CD4-positive, alpha-beta T cell (primary cell): ENCODE measurements around the gene UBA3. TPM values are rescaled to one million over a fixed set of nuclear protein-coding genes. Genes with fewer than 3 reads are reported as not detected.

ENCODE experiments used
- ATAC-seq: fragments of 200-7000 bp; cut with Tn5 transposase; one replicate; pipeline ENCODE4 v1.10.0; 2022; ENCODE audit warnings: mild to moderate bottlenecking; ENCODE audit not compliant: poor library complexity
- CTCF ChIA-PET: fragments of 350-600 bp; sonication (Branson Sonifier 250); formaldehyde crosslinking; loops from one replicate; lab custom pipeline; 2021; ENCODE audit warnings: antibody characterized with exemption, inconsistent platforms; lab: Charles Lee
- POLR2A ChIA-PET: fragments of 350-600 bp; sonication (Branson Sonifier 250); formaldehyde crosslinking; loops from one replicate; lab custom pipeline; 2021; ENCODE audit warnings: antibody characterized with exemption, inconsistent platforms; lab: Charles Lee
- DNase-seq, 14 experiments: peaks; one replicate each; pipeline ENCODE4 v3.0.0-alpha.2; 2013 to 2020; ENCODE audit warnings: mixed read lengths in 2 of 14
- H3K27ac ChIP-seq, 2 donors: one replicate each; pipeline versions ENCODE4 v1.5.1 to v1.7.0; 2013; ENCODE audit warnings: low read length in 2 of 2, low read depth in 1 of 2, mild to moderate bottlenecking in 1 of 2
- H3K27me3 ChIP-seq, 2 experiments: 1 replicate in 1 of 2; 2 replicates in 1 of 2; pipeline versions ENCODE4 v1.6.1 to v1.7.0; 2013; ENCODE audit warnings: low read length in 2 of 2, control low read depth in 1 of 2, mild to moderate bottlenecking in 1 of 2, moderate library complexity in 1 of 2; ENCODE audit not compliant: insufficient read depth in 2 of 2, control insufficient read depth in 1 of 2
- H3K36me3 ChIP-seq: one replicate; pipeline ENCODE4 v1.6.1; 2013; ENCODE audit warnings: low read length, control low read depth; ENCODE audit not compliant: insufficient read depth
- H3K4me1 ChIP-seq: one replicate; pipeline ENCODE4 v1.6.1; 2013; ENCODE audit warnings: low read length, control low read depth; ENCODE audit not compliant: insufficient read depth
- H3K4me3 ChIP-seq: one replicate; pipeline ENCODE4 v1.5.1; 2013; ENCODE audit warnings: mild to moderate bottlenecking, low read length, moderate library complexity
- H3K9me3 ChIP-seq, 2 experiments: 1 replicate in 1 of 2; 2 replicates in 1 of 2; pipeline versions ENCODE4 v1.6.1 to v1.7.0; 2013; ENCODE audit warnings: low read length in 2 of 2, mild to moderate bottlenecking in 2 of 2, control low read depth in 1 of 2, moderate library complexity in 1 of 2; ENCODE audit not compliant: control insufficient read depth in 1 of 2, insufficient read depth in 1 of 2
- H3K27ac Mint-ChIP-seq: one replicate; pipeline ENCODE4 v1.8.0; 2020; ENCODE audit warnings: mixed read lengths
- H3K27me3 Mint-ChIP-seq: one replicate; pipeline ENCODE4 v1.8.0; 2021; ENCODE audit warnings: mixed read lengths
- H3K36me3 Mint-ChIP-seq: one replicate; pipeline ENCODE4 v1.8.0; 2021; ENCODE audit warnings: low read depth, mixed read lengths
- H3K4me1 Mint-ChIP-seq: one replicate; pipeline ENCODE4 v1.8.0; 2021; ENCODE audit warnings: low read depth, mixed read lengths
- H3K4me3 Mint-ChIP-seq: one replicate; pipeline ENCODE4 v1.8.0; 2020; ENCODE audit warnings: mild to moderate bottlenecking, mixed read lengths
- H3K9me3 Mint-ChIP-seq: one replicate; pipeline ENCODE4 v1.8.0; 2020; ENCODE audit warnings: mixed read lengths
- CTCF ChIP-seq: fragments of 200-600 bp; IDR thresholded peaks from one replicate; pipeline ENCODE4 v1.8.0; 2022; ENCODE audit warnings: antibody characterized with exemption, mild to moderate bottlenecking
- intact Hi-C, 2 experiments: fragments of 100-400 bp; cut with DNase I in 1 of 2; cut with micrococcal nuclease in 1 of 2; formaldehyde crosslinking; loops; one replicate each; pipeline versions ENCODE4 v1.15.1 to v1.9.0; 2023 to 2025; cut with DNase I, micrococcal nuclease
- total RNA-seq, 174 experiments: library from RNA in 2 of 174; stranded (reverse) in 2 of 174; gene quantifications; one replicate each; pipeline ENCODE4 v1.2.3 and lab custom pipeline; 2021 to 2026

UBA3 gene
- total RNA-seq, 2 experiments from 2014 or later: 33.4 to 43.9 TPM

GRCh38 chr3:69116897-69117296 is 36.7 kb upstream of the UBA3 start:
- TF ChIP-seq CTCF: no peak
- H3K9me3 ChIP-seq: no peaks in the 10 kb centered on the region
- intact Hi-C loops: no loop called here
- DNase-seq (no peak), ATAC-seq (no peak)
- H3K27me3 Mint-ChIP-seq: no peaks in the 10 kb centered on the region
- no peak overlapping the region for H3K27ac Mint-ChIP-seq
- H3K4me1 ChIP-seq: no peaks in the 10 kb centered on the region
- H3K27ac ChIP-seq: no peak overlapping the region
- H3K27me3 ChIP-seq: no peaks in the 10 kb centered on the region
- no peaks in the 10 kb centered on the region for H3K9me3 Mint-ChIP-seq
- CTCF ChIA-PET: interaction anchor here (0.6 kb wide), 1 partner anchor 134 kb away, joined by 3 read pairs; no protein-coding TSS in a partner anchor
- no peak overlapping the region for H3K4me3 ChIP-seq
- H3K4me1 Mint-ChIP-seq: peaks cover 7% of the 10 kb centered on the region
- POLR2A ChIA-PET: no interaction called here
- H3K36me3 ChIP-seq: no peaks in the 10 kb centered on the region
- H3K36me3 Mint-ChIP-seq: no peaks in the 10 kb centered on the region
- no peak overlapping the region for H3K4me3 Mint-ChIP-seq

GRCh38 chr3:69116162-69116561 is 36.0 kb upstream of the UBA3 start:
- H3K27ac ChIP-seq: no peak overlapping the region
- H3K36me3 ChIP-seq: no peaks in the 10 kb centered on the region
- no peak overlapping the region for H3K4me3 ChIP-seq
- Mint-ChIP-seq H3K27ac (no peak overlapping the region), H3K4me3 (no peak overlapping the region), H3K27me3 (no peaks in the 10 kb centered on the region), H3K9me3 (no peaks in the 10 kb centered on the region), H3K4me1 (peaks cover 6% of the 10 kb centered on the region), H3K36me3 (no peaks in the 10 kb centered on the region)
- no peak for ATAC-seq
- no peaks in the 10 kb centered on the region for H3K4me1 ChIP-seq
- ChIA-PET CTCF (interaction anchor here (1.1 kb wide), 1 partner anchor 45 kb away, joined by 4 read pairs; no protein-coding TSS in a partner anchor), POLR2A (no interaction called here)
- no peaks in the 10 kb centered on the region for H3K9me3 ChIP-seq
- DNase-seq: no peak
- TF ChIP-seq CTCF: no peak
- H3K27me3 ChIP-seq: no peaks in the 10 kb centered on the region
- intact Hi-C loops: no loop called here

DNA sequence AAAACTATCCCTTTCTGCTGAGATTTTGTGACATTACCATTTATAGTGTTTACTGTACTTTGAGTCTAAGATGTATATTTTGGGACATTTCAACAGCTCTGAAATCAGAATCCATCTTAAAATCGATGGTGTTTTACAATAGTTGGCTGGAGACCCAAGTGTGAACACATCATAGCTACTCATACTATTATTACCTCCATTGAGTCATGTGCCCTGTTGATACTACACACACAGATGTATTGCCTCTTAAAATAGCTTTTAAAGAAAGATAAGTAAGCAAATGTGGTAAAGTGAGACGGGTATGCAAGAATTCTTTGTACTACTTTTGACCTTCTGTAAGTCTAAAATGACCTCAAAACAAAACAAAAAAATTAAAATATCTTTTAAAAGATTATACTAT is 35.6 kb upstream of the UBA3 start:
- no peak for TF ChIP-seq CTCF
- Histone ChIP-seq H3K36me3 (no peaks in the 10 kb centered on the region), H3K4me1 (no peaks in the 10 kb centered on the region), H3K27ac (no peak overlapping the region), H3K27me3 (no peaks in the 10 kb centered on the region), H3K9me3 (no peaks in the 10 kb centered on the region), H3K4me3 (no peak overlapping the region)
- Mint-ChIP-seq H3K4me1 (peaks cover 2% of the 10 kb centered on the region), H3K4me3 (no peak overlapping the region), H3K36me3 (no peaks in the 10 kb centered on the region), H3K27ac (no peak overlapping the region), H3K27me3 (no peaks in the 10 kb centered on the region), H3K9me3 (no peaks in the 10 kb centered on the region)
- ChIA-PET POLR2A (no interaction called here), CTCF (interaction anchor here (1.1 kb wide), 1 partner anchor 46 kb away, joined by 4 read pairs; no protein-coding TSS in a partner anchor)
- intact Hi-C loops: no loop called here
- DNase-seq (no peak), ATAC-seq (no peak)
